NB4 (cell line): ENCODE measurements around the gene RARRES1.

ENCODE experiments used
- DNase-seq: peaks from one replicate; pipeline ENCODE4 v3.0.0; 2010; ENCODE audit warnings: low read depth
- H3K4me3 ChIP-seq: one replicate; pipeline ENCODE4 v1.5.1; 2011; ENCODE audit warnings: mild to moderate bottlenecking, low read depth, low read length, moderate library complexity
- MYC ChIP-seq: IDR thresholded peaks from 2 replicates; pipeline ENCODE4 v1.6.1; 2011; ENCODE audit warnings: low read depth, low read length
- POLR2A ChIP-seq: IDR thresholded peaks from 2 replicates; pipeline ENCODE4 v1.6.1; 2011; ENCODE audit warnings: mild to moderate bottlenecking; ENCODE audit not compliant: insufficient read length; ENCODE audit errors: extremely low read depth
- TF ChIP-seq, protein P1 (sequence below): IDR thresholded peaks from one replicate; pipeline ENCODE4 v1.5.1; 2012; ENCODE audit warnings: low read depth, low read length
- TF ChIP-seq, protein P2 (sequence below): IDR thresholded peaks from 2 replicates; pipeline ENCODE4 v1.6.1; 2011; ENCODE audit warnings: low read depth, low read length

Gene RARRES1, protein sequence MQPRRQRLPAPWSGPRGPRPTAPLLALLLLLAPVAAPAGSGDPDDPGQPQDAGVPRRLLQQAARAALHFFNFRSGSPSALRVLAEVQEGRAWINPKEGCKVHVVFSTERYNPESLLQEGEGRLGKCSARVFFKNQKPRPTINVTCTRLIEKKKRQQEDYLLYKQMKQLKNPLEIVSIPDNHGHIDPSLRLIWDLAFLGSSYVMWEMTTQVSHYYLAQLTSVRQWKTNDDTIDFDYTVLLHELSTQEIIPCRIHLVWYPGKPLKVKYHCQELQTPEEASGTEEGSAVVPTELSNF

GRCh38 chr3:158731938-158732855, at the start of gene RARRES1:
RARRES1 (minus strand) TSS chr3:158732457; CDS start chr3:158732415, 42 bp downstream.
- no peak for DNase-seq
- no peak within 1 kb of the TSS for H3K4me3 ChIP-seq
- TF ChIP-seq, protein P1, sequence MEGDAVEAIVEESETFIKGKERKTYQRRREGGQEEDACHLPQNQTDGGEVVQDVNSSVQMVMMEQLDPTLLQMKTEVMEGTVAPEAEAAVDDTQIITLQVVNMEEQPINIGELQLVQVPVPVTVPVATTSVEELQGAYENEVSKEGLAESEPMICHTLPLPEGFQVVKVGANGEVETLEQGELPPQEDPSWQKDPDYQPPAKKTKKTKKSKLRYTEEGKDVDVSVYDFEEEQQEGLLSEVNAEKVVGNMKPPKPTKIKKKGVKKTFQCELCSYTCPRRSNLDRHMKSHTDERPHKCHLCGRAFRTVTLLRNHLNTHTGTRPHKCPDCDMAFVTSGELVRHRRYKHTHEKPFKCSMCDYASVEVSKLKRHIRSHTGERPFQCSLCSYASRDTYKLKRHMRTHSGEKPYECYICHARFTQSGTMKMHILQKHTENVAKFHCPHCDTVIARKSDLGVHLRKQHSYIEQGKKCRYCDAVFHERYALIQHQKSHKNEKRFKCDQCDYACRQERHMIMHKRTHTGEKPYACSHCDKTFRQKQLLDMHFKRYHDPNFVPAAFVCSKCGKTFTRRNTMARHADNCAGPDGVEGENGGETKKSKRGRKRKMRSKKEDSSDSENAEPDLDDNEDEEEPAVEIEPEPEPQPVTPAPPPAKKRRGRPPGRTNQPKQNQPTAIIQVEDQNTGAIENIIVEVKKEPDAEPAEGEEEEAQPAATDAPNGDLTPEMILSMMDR: no peak
- TF ChIP-seq POLR2A (no peak), MYC (no peak)
- TF ChIP-seq, protein P2, sequence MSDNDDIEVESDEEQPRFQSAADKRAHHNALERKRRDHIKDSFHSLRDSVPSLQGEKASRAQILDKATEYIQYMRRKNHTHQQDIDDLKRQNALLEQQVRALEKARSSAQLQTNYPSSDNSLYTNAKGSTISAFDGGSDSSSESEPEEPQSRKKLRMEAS: no peak

DNA sequence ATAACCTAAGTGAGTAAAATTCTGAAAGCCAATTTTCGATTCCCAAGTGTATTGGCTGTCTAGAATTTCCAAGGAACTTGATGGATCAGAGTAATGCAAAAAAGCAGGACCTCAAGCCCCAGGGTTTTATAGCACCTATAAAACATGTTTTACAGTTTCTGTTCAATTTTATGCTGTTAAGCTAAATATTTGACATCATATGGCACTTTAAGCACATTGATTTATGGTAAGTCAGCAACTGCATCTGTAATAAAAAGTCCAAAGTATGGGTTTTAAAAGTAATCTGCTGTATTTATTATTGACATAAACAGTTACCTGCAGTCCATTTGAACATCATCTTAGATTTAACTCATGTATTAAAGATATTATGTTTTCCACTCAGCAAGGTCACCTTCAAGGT, 49.6 kb upstream of the RARRES1 start:
- no peak overlapping the region for H3K4me3 ChIP-seq
- DNase-seq: no peak
- TF ChIP-seq MYC: no peak
- TF ChIP-seq, protein P1: no peak
- TF ChIP-seq, protein P2: no peak
- no peak for TF ChIP-seq POLR2A

DNA sequence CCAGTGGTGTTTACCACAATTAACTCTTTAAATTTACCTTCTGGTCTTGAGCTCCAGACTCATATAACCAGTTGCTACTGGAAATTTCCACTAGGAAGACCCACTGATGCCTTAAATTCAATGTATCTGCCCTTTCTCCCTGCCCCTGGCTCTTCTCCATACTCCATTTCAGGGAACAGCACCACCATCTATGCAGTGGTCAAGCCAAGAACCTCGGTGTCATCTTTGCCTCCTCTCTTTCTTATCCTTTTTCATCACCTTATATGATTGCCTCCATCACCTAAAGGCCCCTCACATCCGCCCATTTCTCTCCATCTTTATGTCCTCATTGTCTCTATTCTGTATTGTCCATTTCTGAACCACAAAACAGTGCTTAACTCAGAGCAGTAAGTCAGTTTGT, 48.9 kb upstream of the RARRES1 start:
- TF ChIP-seq MYC: no peak
- TF ChIP-seq, protein P2: no peak
- TF ChIP-seq POLR2A: no peak
- TF ChIP-seq, protein P1: no peak
- no peak for DNase-seq
- no peak overlapping the region for H3K4me3 ChIP-seq

GRCh38 chr3:158780766-158781165, 48.5 kb upstream of the RARRES1 start:
- no peak for DNase-seq
- TF ChIP-seq, protein P1: no peak
- TF ChIP-seq POLR2A: no peak
- TF ChIP-seq, protein P2: no peak
- TF ChIP-seq MYC: no peak
- H3K4me3 ChIP-seq: no peak overlapping the region

DNA sequence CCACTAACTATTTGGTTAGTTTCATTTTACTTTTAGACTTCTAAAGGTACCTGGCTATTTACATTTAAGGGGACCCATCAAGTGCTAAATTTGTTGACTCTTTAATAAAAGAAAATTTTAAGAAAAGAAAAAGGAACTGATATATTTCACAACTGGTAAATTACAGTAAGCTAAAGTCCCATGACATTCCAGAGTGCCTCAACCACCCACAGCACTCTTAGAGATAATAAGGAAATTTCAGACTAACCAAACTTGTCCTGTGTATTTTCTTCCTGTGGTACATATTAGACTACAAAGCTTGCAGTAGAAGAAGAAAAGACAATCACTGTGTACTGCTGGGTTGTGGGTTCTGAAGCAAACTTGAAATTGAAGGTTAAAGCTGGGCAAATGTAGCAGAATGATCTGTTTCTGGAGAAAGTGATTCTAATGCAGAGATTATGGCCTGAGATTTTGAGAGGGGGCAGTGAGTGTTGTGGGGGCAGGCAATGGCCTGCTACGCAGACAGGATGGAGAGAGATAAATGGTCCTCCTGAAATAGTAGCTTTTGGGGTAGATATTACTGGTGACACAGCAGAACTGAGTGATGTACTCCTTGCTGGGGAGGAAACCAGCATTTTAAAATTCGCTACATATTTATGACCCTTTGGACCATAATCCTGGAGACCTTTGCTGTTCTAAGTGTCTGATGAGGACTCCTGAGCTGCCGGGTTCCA, 45.1 kb upstream of the RARRES1 start:
- TF ChIP-seq POLR2A: no peak
- TF ChIP-seq MYC: no peak
- TF ChIP-seq, protein P1: no peak
- TF ChIP-seq, protein P2: no peak
- DNase-seq: no peak
- no peak overlapping the region for H3K4me3 ChIP-seq
